NB4 (cell line): ENCODE results near the gene IP6K2.

Source experiments
- MYC ChIP-seq: IDR thresholded peaks from 2 replicates; pipeline ENCODE4 v1.6.1; 2011; ENCODE audit warnings: low read depth, low read length
- POLR2A ChIP-seq: IDR thresholded peaks from 2 replicates; pipeline ENCODE4 v1.6.1; 2011; ENCODE audit warnings: mild to moderate bottlenecking; ENCODE audit not compliant: insufficient read length; ENCODE audit errors: extremely low read depth
- TF ChIP-seq, protein P1 (sequence below): IDR thresholded peaks from one replicate; pipeline ENCODE4 v1.5.1; 2012; ENCODE audit warnings: low read depth, low read length
- TF ChIP-seq, protein P2 (sequence below): IDR thresholded peaks from 2 replicates; pipeline ENCODE4 v1.6.1; 2011; ENCODE audit warnings: low read depth, low read length

DNA sequence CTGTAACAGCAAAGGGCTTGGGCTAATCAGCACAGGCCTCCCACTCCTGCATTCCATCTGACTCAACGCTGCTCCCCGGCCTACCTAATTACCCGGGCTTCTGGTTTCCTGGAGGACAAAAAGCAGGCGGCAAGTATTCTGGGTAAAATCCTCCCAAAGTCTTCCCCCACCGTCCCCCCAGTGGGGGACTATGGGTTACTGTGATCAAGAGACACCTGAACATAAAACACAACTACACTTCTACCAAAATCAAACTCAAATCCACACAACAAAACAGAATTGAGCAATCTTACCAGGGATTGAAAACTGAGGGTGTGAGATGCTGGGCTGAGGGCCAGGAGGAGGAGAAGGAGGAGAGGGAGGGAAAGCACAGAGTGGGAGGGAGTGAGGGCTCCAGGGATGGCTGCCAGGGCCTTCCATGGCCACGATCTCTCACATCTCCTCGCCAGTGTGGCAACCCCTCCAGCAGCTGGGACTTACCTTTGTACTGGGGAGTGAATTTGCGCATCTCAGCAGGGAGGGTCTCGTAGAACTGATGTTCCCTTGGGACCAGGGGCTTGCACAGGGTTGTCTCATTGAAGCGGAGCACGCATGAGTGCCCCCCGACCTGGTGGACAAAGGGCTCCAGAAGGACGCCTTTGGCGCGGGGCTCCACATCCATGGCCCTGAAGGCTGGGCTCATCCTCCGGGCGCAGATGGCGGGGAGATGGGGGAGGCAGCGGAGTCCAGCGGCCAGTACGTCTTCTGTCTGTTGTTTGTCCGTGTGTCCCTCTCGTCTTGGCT is 22.2 kb downstream of the IP6K2 start:
- TF ChIP-seq, protein P1, sequence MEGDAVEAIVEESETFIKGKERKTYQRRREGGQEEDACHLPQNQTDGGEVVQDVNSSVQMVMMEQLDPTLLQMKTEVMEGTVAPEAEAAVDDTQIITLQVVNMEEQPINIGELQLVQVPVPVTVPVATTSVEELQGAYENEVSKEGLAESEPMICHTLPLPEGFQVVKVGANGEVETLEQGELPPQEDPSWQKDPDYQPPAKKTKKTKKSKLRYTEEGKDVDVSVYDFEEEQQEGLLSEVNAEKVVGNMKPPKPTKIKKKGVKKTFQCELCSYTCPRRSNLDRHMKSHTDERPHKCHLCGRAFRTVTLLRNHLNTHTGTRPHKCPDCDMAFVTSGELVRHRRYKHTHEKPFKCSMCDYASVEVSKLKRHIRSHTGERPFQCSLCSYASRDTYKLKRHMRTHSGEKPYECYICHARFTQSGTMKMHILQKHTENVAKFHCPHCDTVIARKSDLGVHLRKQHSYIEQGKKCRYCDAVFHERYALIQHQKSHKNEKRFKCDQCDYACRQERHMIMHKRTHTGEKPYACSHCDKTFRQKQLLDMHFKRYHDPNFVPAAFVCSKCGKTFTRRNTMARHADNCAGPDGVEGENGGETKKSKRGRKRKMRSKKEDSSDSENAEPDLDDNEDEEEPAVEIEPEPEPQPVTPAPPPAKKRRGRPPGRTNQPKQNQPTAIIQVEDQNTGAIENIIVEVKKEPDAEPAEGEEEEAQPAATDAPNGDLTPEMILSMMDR = no peak
- TF ChIP-seq POLR2A (no peak), MYC (no peak)
- TF ChIP-seq, protein P2, sequence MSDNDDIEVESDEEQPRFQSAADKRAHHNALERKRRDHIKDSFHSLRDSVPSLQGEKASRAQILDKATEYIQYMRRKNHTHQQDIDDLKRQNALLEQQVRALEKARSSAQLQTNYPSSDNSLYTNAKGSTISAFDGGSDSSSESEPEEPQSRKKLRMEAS = no peak
